HCT116 (cell line): ENCODE data around the gene MCAT. TPM values are rescaled to one million over a fixed set of nuclear protein-coding genes. Genes with fewer than 3 reads are reported as not detected.

Experiments used
- ATAC-seq: fragments of 200-7000 bp; cut with Tn5 transposase; 2 replicates; pipeline ENCODE4 v1.9.1; 2020; ENCODE audit warnings: mild to moderate bottlenecking, moderate library complexity
- BruUV-seq: library from RNA; stranded (reverse); fragments of 400-500 nt; replicated peaks from 2 replicates; lab custom pipeline; 2021; lab: Mats Ljungman, UMichigan
- CTCF ChIA-PET: fragments of 300-600 bp; sonication (Branson Sonifier 250); formaldehyde crosslinking; loops from one replicate; lab custom pipeline; 2021; ENCODE audit warnings: antibody characterized with exemption; lab: Charles Lee
- POLR2A ChIA-PET: fragments of 300-600, 350-600 bp; sonication (Branson Sonifier 250); formaldehyde crosslinking; loops from one replicate; lab custom pipeline; 2021; ENCODE audit warnings: antibody characterized with exemption; lab: Charles Lee
- RAD21 ChIA-PET, 2 experiments: fragments of 300-600 bp; sonication (Branson Sonifier 250); formaldehyde crosslinking; loops; one replicate each; lab custom pipeline; 2023; ENCODE audit warnings: low total read pairs in 2 of 2; ENCODE audit not compliant: uncharacterized antibody in 2 of 2, unreplicated experiment in 2 of 2, low non-redundant PET in 1 of 2; lab: Charles Lee
- DNase-seq: peaks from one replicate; pipeline ENCODE4 v3.0.0-alpha.2; 2010; ENCODE audit warnings: low read depth, low spot score
- H2AFZ ChIP-seq: fragments of 200-600 bp; shearing (Covaris generic), sonication (generic); 2 replicates; pipeline ENCODE4 v1.6.1; 2017; ENCODE audit warnings: low read depth, mixed run types, mixed read lengths, antibody characterized with exemption, low read length; ENCODE audit not compliant: poor library complexity, severe bottlenecking
- H3K27ac ChIP-seq: 2 replicates; pipeline ENCODE4 v1.5.1; 2012; ENCODE audit warnings: low read depth, low read length
- H3K27me3 ChIP-seq: fragments of 200-600 bp; sonication (generic); 2 replicates; pipeline ENCODE4 v1.6.1; 2016; ENCODE audit warnings: mixed run types, low read length, mixed read lengths; ENCODE audit not compliant: insufficient read depth
- H3K36me3 ChIP-seq, 2 experiments: fragments of 200-500 bp in 1 of 2; fragments of 200-600 bp in 1 of 2; sonication (Bioruptor generic) in 1 of 2; sonication (generic) in 1 of 2; 2 replicates each; pipeline versions ENCODE4 v1.5.1 to v1.6.1; 2014 to 2016; ENCODE audit warnings: low read length in 2 of 2, inconsistent platforms in 1 of 2, mixed read lengths in 1 of 2, mixed run types in 1 of 2; ENCODE audit not compliant: insufficient read depth in 2 of 2, control insufficient read depth in 1 of 2
- H3K4me1 ChIP-seq, 2 experiments: fragments of 200-600 bp in 1 of 2; sonication (generic) in 1 of 2; 2 replicates each; pipeline versions ENCODE4 v1.5.1 to v1.6.1; 2012 to 2017; ENCODE audit warnings: low read length in 2 of 2, inconsistent platforms in 1 of 2, mild to moderate bottlenecking in 1 of 2, mixed read lengths in 1 of 2, mixed run types in 1 of 2, moderate library complexity in 1 of 2; ENCODE audit not compliant: insufficient read depth in 2 of 2, control insufficient read depth in 1 of 2
- H3K4me2 ChIP-seq: fragments of 200-600 bp; sonication (generic); 2 replicates; pipeline ENCODE4 v1.6.1; 2017; ENCODE audit warnings: mixed run types, low read length, mixed read lengths
- H3K4me3 ChIP-seq, 2 experiments: fragments of 200-600 bp in 1 of 2; sonication (generic) in 1 of 2; replicated peaks in 1 of 2; 2 replicates each; pipeline ENCODE4 v1.5.1; 2011 to 2016; ENCODE audit warnings: low read length in 2 of 2, control low read depth in 1 of 2, low read depth in 1 of 2, mild to moderate bottlenecking in 1 of 2, mixed read lengths in 1 of 2, mixed run types in 1 of 2
- H3K79me2 ChIP-seq: fragments of 200-600 bp; sonication (generic); 2 replicates; pipeline ENCODE4 v1.6.1; 2017; ENCODE audit warnings: mild to moderate bottlenecking, mixed run types, low read length, moderate library complexity, mixed read lengths; ENCODE audit not compliant: insufficient read depth
- H3K9ac ChIP-seq: fragments of 200-600 bp; sonication (generic); 2 replicates; pipeline ENCODE4 v1.6.1; 2016; ENCODE audit warnings: low read length, mixed read lengths
- H3K9me2 ChIP-seq: fragments of 200-600 bp; sonication (generic), shearing (Covaris generic); 2 replicates; pipeline ENCODE4 v1.6.1; 2017; ENCODE audit warnings: mixed run types, mild to moderate bottlenecking, moderate library complexity; ENCODE audit not compliant: insufficient read depth
- H3K9me3 ChIP-seq, 2 experiments: fragments of 200-500 bp in 1 of 2; fragments of 200-600 bp in 1 of 2; sonication (Bioruptor generic) in 1 of 2; sonication (generic) in 1 of 2; 2 replicates each; pipeline ENCODE4 v1.6.1; 2014 to 2017; ENCODE audit warnings: low read length in 2 of 2, mixed read lengths in 2 of 2, inconsistent platforms in 1 of 2, low read depth in 1 of 2, mild to moderate bottlenecking in 1 of 2, mixed run types in 1 of 2, moderate library complexity in 1 of 2; ENCODE audit not compliant: control insufficient read depth in 1 of 2, insufficient read depth in 1 of 2
- H4K20me1 ChIP-seq: fragments of 200-600 bp; sonication (generic), shearing (Covaris generic); 2 replicates; pipeline ENCODE4 v1.6.1; 2017; ENCODE audit warnings: mixed run types, mild to moderate bottlenecking, moderate library complexity; ENCODE audit not compliant: insufficient read depth
- CBX3 ChIP-seq: IDR thresholded peaks from 2 replicates; pipeline ENCODE4 v1.6.1; 2012; ENCODE audit warnings: low read depth
- EGR1 ChIP-seq: IDR thresholded peaks from 2 replicates; pipeline ENCODE4 v1.6.1; 2012; ENCODE audit warnings: low read depth
- EZH2 ChIP-seq: fragments of 200-600 bp; sonication (generic); IDR thresholded peaks from 2 replicates; pipeline ENCODE4 v1.6.1; 2017; ENCODE audit warnings: antibody characterized with exemption, mixed run types
- EZH2phosphoT487 ChIP-seq: fragments of 200-600 bp; IDR thresholded peaks from 2 replicates; pipeline ENCODE4 v1.6.1; 2018; ENCODE audit warnings: antibody characterized with exemption, borderline replicate concordance
- JUND ChIP-seq: IDR thresholded peaks from 2 replicates; pipeline ENCODE4 v1.6.1; 2012
- RAD21 ChIP-seq: IDR thresholded peaks from 2 replicates; pipeline ENCODE4 v1.6.1; 2012; ENCODE audit warnings: low read depth, mild to moderate bottlenecking
- SIN3A ChIP-seq: IDR thresholded peaks from 2 replicates; pipeline ENCODE4 v1.6.1; 2012; ENCODE audit warnings: low read depth
- SP1 ChIP-seq: IDR thresholded peaks from 2 replicates; pipeline ENCODE4 v1.6.1; 2012; ENCODE audit warnings: low read depth
- TCF7L2 ChIP-seq: IDR thresholded peaks from 2 replicates; pipeline ENCODE4 v1.7.0; 2011; ENCODE audit warnings: borderline replicate concordance, inconsistent platforms; ENCODE audit not compliant: insufficient read depth, insufficient read length; ENCODE audit errors: extremely low read depth
- YY1 ChIP-seq: IDR thresholded peaks from 2 replicates; pipeline ENCODE4 v1.6.1; 2011; ENCODE audit warnings: low read length, low read depth, moderate library complexity, mild to moderate bottlenecking; ENCODE audit not compliant: insufficient replicate concordance; ENCODE audit errors: extremely low read depth
- ZBTB33 ChIP-seq: IDR thresholded peaks from 2 replicates; pipeline ENCODE4 v1.6.1; 2011; ENCODE audit warnings: mild to moderate bottlenecking, low read length, moderate library complexity; ENCODE audit not compliant: insufficient replicate concordance; ENCODE audit errors: extremely low read depth
- ZFX ChIP-seq: fragments of 450-650 bp; IDR thresholded peaks from 2 replicates; pipeline ENCODE4 v1.6.1; 2017
- ZNF274 ChIP-seq: fragments of 200-500 bp; sonication (Bioruptor generic); IDR thresholded peaks from 2 replicates; pipeline ENCODE4 v1.6.1; 2014; ENCODE audit warnings: mild to moderate bottlenecking, low read depth, low read length, inconsistent platforms
- intact Hi-C: fragments of 100-400 bp; cut with micrococcal nuclease; formaldehyde crosslinking; loops from 2 replicates; pipeline ENCODE4 v1.10.0; 2022
- total RNA-seq: library from RNA; stranded (reverse); gene quantifications from one replicate; pipeline ENCODE4 v1.2.1, GENCODE V29; 2021; ENCODE audit not compliant: unreplicated experiment
- TF ChIP-seq, protein P1 (sequence below): IDR thresholded peaks from 2 replicates; pipeline ENCODE4 v1.6.1; 2012; ENCODE audit warnings: low read depth

The MCAT gene
- total RNA-seq, 1 experiment from 2014 or later: 34.8 TPM

GRCh38 chr22:43191831-43192230, 48.6 kb upstream of the MCAT start:
- no peak overlapping the region for H3K4me2 ChIP-seq
- DNase-seq: no peak

More at GRCh38 chr22:43191831-43192230, 48.6 kb upstream of the MCAT start:
- ATAC-seq: no peak
- ChIA-PET CTCF (no interaction called here), POLR2A (no interaction called here), RAD21 (no interaction called here)
- Histone ChIP-seq H3K36me3 (no peaks in the 10 kb centered on the region), H3K4me3 (no peak overlapping the region), H3K9me3 (no peaks in the 10 kb centered on the region), H3K9ac (no peak overlapping the region), H3K4me1 (peaks cover 13 to 25% of the 10 kb centered on the region in 2 experiments), H3K27me3 (no peaks in the 10 kb centered on the region), H2AFZ (no peak overlapping the region), H4K20me1 (no peaks in the 10 kb centered on the region), H3K9me2 (no peaks in the 10 kb centered on the region), H3K79me2 (no peaks in the 10 kb centered on the region), H3K27ac (no peak overlapping the region)
- intact Hi-C loops: no loop called here
- no TSS peak for BruUV-seq
- TF ChIP-seq ZNF274: no peak
- TF ChIP-seq CBX3: no peak
- no peak for TF ChIP-seq JUND
- TF ChIP-seq RAD21: no peak
- no peak for TF ChIP-seq SIN3A
- TF ChIP-seq ZBTB33: no peak
- TF ChIP-seq YY1: no peak
- TF ChIP-seq ZFX: no peak
- TF ChIP-seq EZH2: no peak
- TF ChIP-seq, protein P1, sequence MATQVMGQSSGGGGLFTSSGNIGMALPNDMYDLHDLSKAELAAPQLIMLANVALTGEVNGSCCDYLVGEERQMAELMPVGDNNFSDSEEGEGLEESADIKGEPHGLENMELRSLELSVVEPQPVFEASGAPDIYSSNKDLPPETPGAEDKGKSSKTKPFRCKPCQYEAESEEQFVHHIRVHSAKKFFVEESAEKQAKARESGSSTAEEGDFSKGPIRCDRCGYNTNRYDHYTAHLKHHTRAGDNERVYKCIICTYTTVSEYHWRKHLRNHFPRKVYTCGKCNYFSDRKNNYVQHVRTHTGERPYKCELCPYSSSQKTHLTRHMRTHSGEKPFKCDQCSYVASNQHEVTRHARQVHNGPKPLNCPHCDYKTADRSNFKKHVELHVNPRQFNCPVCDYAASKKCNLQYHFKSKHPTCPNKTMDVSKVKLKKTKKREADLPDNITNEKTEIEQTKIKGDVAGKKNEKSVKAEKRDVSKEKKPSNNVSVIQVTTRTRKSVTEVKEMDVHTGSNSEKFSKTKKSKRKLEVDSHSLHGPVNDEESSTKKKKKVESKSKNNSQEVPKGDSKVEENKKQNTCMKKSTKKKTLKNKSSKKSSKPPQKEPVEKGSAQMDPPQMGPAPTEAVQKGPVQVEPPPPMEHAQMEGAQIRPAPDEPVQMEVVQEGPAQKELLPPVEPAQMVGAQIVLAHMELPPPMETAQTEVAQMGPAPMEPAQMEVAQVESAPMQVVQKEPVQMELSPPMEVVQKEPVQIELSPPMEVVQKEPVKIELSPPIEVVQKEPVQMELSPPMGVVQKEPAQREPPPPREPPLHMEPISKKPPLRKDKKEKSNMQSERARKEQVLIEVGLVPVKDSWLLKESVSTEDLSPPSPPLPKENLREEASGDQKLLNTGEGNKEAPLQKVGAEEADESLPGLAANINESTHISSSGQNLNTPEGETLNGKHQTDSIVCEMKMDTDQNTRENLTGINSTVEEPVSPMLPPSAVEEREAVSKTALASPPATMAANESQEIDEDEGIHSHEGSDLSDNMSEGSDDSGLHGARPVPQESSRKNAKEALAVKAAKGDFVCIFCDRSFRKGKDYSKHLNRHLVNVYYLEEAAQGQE: no peak
- no peak for TF ChIP-seq TCF7L2
- TF ChIP-seq EGR1: no peak
- no peak for TF ChIP-seq SP1
- TF ChIP-seq EZH2phosphoT487: no peak
- TF ChIP-seq, all 23 proteins: peak for 0
